Measurements from ENCODE around the gene ALG13.
A peak's percentile ranks its signal among the peaks of the same experiment; 100 is the strongest.

ALG13 gene

DNA sequence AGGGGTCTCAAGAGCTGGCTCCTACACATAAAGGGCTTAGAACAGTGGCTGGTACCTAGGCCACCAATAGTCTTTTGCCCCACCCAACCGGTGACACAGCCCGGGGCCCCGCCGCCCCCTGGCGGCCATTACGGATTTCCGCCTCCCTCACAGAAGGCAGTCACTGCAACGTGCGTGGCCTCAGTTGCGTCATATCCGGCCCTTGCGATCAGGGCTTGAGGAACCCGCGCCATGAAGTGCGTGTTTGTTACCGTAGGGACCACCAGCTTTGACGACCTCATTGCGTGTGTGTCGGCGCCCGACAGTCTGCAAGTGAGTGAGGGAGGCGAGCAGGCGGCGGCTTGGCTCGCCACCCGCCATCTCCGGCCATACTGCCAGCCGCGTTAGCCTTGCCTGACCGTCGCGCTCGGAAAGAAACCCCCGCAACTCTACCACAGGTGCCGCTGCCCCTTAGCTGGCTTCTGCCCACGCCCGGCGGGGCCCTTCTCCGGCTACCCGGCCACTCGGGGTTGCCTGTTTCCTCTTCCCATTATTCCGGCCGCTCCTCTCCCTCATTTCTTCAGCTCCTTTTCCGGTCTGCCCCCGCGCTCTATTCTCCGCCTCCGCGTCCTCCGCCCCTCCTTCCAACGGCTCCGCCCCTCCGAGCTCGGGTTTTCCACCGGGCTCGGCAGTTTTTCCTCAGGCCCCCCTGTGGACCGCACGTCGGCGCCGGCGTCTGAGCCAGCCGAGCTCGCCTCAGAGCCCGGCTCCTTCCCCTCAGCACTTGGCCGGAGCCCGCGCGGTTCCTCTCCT lies at the start of gene ALG13:
Gene ALG13, plus strand, starts transcription at position 183 of the 792 bp plus-strand sequence. Its CDS starts 49 bp downstream, at position 232.
- DNase-seq, result peak; percentile 86

DNA sequence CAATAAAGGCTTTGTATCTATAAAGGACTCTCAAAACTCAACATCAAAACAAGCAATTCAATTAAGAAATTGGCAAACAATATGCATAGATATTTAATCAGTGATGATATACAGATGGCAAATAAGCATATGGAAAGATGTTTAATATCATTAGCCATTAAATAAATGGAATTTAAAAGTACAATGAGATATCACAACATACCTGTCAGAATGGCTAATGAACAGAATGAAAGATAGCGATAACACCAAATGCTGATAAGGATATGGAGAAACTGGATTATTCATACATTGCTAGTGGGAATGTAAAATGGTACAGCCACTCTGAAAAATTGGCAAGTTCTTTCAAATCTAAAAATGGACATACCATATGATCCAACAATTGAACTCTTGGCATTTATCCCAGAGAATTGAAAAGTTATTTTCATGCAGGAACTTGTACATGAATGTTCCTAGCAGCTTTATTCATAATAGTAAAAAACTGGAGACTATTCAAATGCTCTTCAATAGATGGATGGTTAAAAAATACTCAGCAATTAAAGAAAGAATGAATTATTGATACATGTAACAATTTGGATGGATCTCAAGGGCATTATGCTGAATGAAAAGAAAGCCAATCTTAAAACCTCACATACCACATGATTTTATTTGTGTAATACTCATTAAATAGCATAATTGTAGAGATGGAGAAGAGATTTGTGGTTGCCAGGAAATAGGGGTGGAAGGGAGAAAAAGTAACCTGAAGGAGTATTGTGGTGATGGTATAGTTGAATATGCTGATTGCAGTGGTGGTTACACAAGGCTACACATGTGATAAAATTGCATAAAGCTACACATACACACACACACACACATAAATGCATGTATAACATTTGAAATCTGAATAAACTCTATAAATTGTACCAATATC lies 45.9 kb upstream of the ALG13 start:
- no peak for DNase-seq

DNA sequence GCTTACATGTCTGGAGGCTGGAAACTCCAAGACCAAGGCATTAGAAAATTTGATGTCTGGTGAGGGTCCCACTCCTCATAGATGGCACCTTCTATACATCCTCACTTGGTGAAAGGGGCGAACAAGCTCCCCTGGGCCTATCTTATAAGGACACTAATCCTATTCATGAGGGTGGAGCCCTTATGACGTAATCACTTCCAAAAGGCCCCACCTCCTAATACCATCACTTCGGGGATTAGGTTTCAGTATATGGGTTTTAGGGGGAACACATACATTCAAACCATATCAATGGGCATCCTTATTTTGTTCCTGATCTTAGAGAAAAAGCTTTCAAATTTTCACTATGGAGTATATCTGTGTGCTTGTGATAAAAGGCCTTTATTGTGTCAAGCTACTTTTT lies 39.0 kb upstream of the ALG13 start:
- no peak for DNase-seq

DNA sequence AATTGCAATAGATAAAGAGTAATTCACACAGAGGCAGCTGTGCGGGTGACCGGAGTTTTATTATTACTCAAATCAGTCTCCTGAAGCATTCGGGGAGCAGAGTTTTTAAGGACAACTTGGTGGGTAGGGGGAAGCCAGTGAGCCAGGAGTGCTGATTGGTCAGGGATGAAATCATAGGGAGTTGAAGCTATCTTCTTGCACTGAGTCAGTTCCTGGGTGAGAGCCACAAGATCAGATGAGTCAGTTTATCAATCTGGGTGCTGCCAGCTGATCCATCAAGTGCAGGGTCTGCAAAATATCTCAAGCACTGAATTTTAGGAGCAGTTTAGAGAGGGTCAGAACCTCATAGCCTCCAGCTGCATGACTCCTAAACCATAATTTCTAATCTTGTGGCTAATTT lies 35.8 kb upstream of the ALG13 start:
- peak; percentile 0 for DNase-seq

DNA sequence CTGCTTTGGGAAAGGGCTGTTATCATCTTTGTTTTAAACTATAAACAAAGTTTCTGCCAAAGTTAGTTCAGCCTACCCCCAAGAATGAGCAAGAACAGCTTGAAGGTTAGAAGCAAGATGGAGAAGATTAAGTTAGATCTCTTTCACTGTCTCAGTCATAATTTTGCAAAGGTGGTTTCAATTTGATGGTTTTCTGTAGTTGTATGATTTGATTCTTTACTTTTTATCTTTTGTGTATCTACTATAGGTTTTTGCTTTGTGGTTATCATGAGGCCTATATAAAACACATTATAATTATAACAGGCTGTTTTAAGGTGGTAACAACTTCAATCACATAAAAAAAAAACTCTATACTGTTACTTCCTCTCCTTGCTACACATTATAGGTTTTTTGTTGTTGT lies 35.4 kb upstream of the ALG13 start:
- DNase-seq, result no peak

DNA sequence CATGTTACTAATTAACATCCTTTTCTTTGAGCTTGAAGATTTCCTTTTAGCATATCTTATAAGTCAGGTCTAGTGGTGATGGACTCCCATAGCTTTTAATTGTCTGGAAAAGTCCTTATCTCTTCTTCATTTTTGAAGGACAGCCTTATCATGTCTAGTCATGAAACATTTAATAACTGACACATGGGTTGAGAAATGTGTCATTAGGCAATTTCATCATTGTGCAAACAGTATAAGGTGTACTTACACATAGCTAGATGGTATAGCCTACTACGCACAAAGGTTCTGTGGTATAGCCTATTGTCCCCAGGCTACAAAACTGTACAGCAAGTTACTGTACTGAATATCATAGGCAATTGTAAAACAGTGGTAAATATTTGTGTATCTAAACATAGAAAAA lies 34.5 kb upstream of the ALG13 start:
- no peak for DNase-seq

DNA sequence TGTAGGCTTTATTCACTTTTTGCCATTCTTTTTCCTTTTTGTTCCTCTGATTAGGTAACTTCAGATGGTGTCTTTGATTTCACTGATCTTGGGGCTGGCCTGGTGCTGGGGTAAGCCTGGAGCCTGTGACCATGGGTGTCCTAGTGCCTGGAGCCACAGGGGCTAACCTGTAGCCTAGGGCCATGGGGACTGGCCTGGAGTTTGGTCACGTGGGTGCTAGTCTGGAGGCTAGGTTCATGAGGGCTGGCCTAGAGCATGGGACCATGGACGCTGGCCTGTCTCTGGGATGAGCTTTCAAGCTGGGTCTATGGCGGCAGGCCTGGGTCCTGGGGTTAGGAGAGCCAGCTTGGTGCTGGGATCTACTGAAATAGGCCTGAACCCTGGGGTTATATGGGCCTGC lies 32.2 kb upstream of the ALG13 start:
- DNase-seq, result no peak

DNA sequence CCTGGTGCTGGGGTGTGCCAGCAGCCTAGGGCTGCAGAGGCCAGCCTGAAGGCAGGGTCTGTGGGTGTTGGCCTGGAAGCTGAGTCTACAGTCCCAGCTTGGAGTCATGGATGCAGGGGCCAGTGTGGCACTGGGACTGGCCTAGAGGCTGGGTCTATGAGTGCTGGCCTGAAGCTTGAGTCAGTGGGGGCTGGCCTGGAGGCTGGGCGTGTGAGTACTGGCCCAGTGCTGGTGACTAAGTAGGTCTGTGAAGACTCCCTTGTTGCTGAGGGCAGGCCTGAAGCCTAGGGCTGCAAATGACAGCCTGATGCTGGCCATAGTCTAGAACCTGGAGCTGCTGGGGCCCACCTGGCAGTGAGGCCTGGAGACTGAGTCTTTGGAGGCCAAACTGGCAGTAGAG lies 31.3 kb upstream of the ALG13 start:
- no peak for DNase-seq

DNA sequence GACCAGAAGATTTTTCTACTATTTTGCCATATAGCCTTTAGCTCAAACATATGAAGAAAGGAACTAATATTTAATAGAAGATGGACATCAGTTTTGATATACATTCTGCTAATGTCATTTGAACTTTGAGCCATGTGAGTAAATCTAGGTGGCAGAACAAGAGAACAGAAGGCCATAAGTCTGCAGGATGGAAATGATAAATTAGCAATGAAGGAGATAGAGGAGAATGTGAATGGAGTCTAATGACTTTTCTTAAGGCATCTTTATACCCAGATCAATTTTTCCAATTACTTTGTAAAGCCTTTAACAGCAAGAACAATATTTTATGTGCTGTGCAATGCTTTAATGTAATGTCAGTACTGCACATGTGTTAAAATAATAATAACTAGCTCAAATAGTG lies 30.1 kb upstream of the ALG13 start:
- DNase-seq, result no peak

DNA sequence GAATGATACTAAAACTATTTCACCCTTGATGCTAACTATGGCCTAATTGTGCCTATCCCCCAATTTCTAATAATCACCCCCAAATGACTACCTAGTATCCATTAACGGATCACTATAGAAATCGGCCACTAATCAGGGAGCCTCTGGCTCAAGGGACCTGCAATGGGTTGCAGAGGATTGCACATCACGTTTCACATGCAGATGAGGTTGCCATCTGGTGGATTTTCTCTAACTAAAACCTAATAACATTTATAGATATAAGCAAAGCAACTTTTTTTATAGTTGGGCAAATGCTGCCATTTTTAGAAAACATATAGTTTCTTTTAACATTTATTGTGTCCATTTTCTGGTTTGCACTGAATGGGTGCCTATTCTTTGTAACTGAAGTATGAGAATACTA lies 28.3 kb upstream of the ALG13 start:
- DNase-seq, result no peak

DNA sequence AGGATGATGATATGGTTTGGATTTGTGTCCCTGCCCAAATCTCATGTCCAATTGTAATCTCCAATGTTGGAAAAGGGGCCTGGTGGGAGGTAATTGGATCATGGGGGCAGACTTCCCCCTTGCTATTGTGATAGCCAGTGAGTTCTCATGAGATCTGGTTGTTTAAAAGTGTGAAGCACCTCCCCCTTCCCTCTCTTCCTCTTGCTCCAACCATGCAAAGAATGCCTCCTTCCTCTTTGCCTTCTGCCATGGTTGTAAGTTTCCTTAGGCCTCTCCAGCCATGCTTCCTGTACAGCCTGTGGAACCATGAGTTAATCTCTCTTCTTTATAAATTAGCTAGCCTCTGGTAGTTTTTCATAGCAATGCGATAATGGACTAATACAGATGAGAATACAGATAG lies 19.7 kb upstream of the ALG13 start:
- DNase-seq, result no peak

DNA sequence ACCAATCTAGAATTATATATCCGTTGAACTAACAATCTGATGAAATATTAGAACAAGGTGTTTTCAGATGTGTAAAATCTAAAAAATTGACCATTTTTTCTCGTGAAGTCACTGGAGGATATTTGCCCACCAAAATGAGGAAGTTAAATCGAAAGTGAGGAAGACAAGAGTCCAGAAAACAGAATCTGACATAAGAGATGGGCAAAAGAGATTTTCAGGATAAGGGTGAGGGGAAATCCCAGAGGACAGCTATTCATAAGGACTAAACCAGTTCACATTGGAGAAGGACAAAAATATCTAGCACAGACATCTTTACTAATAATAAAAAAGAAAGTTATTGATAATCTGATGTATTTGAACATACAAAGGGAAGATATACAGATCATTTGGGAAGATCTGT lies 18.7 kb upstream of the ALG13 start:
- DNase-seq, result no peak

DNA sequence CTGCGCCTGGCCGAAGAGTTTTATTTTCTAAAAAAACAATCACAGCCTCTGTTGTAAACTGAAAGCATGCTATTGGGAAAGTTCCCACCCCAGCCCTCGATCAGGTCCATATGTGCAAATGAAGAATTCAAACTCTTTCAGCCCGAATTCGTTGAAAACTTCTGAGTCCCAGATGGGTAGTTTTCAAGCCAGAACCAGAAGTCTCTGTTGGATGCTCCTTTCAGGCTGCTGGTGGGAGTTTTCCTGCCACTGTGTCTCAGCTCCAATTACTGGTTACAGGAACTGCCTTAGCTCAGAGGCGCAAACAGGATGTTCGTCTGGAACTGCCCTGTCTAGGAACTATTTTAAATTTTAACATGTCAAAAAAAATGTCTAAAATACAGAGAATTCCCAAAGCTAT lies 9.3 kb upstream of the ALG13 start:
- DNase-seq, result no peak

DNA sequence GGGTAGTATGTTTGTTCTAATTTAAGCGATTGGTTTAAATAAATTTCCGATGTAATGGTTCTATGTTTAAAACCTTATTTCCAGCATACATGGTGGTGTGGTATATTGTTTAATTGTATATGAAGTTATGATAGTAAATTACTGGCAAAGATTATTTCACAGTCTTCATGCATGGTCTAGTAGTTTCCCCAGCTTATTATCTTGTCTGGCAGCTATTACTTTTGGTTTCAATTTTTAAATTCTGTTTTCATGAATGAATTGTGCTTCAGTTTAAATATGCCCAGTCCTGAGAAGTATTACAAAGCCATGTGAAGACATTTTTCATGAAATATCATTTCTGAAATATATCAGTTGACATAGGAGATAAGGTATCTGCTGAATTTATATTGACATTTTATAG lies 6.3 kb downstream of the ALG13 start:
- DNase-seq, result no peak

DNA sequence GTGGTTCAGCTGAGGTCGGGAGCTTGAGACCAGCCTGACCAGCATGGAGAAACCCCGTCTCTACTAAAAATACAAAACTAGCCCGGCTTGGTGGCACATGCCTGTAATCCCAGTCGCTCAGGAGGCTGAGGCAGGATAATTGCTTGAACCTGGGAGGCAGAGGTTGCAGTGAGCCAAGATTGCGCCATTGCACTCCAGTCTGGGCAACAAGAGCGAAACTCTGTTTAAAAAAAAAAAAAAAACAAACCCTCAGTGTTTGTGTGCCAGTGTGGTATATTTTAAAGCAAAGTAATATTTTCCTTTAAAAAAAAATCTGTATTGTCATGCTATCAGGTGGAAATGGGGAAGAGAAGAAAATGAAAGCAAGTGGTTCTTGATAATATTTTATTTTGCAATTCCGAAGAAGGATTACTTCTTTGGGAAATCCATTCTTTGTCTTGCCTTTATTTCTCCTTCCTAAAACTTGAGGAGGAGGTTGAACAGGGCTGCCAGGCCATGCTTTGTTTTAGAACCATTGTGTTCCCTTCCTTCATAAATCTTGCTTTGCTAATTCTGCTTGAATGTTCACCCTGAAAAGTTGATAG lies 14.4 kb downstream of the ALG13 start:
- no peak for DNase-seq

DNA sequence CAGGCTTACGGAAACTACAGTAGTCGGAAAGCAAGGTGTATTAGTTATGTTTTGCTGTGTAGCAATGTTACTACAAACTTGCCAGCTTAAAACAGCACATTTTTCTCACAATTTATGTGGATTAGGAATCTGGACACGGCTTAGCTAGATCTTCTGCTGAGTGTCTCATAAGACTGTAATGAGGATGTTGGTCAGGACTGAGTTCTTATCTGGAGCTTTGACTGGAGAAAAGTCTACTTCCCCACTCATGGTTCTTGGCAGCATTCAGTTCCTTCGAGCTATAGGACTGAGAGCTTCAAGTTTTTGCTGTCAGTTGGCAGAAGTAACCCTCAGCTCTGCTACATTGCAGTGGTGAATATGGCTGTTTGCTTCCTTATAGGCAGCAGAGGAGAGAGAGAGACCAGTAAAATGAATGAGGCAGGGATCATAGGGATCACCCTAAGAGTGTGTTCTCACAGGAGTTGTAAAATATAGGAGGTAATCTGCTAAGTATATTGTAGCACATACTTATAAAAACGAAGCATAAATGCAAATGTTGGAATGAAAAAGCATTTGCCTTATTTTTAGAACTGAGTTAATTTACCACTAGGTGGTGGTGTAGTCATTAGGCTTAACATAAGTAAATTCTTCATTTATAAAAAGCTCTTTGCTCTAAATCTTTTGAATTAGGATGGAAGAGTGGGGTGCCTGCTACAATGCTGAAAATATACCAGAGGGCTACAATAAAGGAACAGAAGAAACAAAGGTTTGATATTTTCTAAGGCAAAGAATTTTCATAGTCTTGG lies 38.6 kb downstream of the ALG13 start:
- DNase-seq, result no peak

DNA sequence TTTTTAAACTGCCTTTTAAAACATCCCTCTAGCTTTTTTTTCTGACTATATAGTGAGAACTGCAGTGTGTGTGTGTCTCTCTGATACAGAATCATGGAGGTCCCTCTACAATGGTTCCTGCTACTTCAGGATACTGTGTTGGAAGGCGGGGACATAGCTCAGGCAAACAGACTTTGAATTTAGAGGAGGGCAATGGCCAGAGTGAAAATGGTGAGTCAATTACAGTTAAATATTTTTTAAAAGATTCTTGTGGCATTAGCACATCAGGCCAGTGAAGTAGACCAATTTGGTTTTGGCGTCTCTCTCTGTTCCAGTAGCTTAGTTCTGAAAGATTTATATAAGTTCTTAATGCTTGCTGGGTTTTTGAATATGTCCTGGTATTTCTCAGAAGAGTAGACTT lies 47.1 kb downstream of the ALG13 start:
- peak; percentile 21 for DNase-seq

DNA sequence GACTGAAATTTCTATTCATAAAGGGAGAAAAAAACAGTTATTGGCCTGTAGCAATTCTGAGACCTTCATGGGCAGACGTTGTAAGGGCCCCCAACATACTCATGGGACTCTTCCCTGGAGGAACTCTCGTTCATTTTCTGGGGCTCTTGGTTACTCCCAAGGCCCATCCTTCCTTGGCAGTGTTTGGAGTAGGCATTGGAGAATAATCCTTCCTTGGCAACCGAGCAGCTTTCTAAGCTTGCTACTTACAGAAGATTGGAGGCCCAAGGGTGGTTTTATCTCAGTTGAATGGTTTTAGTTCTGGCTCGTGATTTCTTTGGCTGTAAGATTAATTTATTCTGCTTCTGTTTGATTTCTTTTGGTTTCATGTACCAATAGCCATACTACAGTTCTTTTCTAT lies 50.4 kb downstream of the ALG13 start:
- no peak for DNase-seq

DNA sequence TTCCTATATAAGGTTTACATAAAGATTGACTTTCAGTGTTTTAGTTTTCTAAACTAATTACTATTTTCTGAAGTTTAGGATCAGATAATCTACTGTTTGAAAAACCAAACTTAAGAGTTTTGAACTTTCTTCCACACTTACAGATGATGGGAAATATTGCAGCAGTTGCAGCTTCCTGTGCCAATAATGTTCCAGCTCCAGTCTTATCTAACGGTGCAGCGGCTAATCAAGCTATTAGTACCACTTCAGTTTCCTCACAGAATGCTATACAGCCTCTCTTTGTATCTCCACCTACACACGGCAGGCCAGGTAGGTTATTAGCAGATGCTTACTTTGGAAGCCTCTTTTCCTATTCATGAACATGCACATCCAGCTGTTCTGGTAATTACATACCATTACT lies 55.6 kb downstream of the ALG13 start:
- DNase-seq, result no peak

DNA sequence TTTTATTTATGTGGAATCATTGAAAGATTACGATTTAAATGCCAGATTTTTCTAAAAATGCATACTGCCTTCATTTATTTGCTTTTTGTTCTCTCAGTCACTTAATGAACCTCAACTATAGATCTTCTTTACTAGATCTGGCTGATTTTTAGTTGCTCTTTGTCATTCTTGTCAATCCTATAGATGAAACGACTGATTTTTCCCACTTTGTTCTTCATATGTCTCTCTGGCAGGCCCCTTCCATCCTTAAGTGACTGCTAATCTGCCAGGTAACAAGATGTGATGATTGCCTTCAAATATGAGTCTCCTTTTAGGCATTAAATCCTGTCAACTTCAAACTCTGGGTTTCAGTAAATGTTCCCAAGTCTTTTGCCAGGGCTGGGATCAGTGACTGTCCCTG lies 61.0 kb downstream of the ALG13 start:
- DNase-seq, result no peak

DNA sequence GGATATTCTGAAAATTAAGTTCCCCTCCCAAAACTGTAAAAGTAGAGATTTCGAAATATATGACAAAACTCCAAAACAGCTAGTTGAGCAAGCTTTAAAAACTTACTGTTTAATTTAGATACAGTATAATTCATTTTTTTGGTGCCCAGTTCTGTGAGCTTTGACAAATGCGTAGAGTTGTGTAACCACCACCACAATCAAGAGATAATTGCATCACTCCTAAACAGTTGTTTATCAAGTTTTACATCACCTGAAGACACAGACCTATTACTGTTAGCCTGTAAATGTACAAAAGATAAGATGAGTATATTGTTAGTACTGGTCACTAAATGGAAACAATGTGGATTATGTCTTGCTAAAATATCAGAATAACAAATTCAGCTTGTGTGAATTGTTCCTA lies 62.3 kb downstream of the ALG13 start:
- no peak for DNase-seq

DNA sequence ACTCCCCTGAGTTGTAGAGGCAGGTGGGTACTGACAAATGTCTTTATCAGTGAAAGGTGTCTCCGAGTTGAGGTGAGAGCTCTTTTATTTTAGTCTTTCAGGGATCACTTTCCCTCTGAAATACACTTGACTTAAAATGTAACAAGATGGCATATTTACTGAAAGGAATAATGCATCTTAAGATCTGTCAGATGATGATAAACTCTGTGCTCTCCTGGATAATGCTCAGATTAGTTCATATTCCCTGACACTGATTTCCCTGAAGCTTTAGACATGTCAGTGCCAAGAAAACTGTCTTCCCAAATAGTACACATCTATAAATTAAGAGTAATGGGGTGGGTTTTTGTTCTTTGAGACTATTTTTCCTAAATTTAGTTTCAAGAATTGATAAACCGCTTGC lies 75.5 kb downstream of the ALG13 start:
- DNase-seq, result no peak

DNA sequence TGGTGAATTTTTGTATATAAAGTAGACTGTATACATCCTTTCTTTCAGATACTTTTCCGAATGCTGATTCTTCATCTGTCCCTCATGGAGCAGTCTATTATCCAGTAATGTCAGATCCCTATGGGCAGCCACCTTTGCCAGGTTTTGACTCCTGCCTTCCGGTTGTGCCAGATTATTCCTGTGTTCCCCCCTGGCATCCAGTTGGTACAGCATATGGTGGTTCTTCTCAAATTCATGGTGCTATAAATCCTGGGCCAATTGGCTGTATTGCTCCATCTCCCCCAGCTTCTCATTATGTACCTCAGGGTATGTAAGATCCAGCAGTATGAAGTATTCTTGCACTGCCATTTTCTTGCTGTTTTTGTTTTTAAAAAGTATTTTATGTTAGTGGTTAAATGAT lies 78.7 kb downstream of the ALG13 start:
- no peak for DNase-seq
